GM23338 (cell line): ENCODE measurements around the gene MYLK. TPM values are rescaled to one million over a fixed set of nuclear protein-coding genes. Genes with fewer than 3 reads are reported as not detected.

Source experiments
- ATAC-seq: fragments of 200-7000 bp; cut with Tn5 transposase; 3 replicates; pipeline ENCODE4 v1.9.1; 2020
- DNase-seq: peaks from one replicate; pipeline ENCODE4 v3.0.0-alpha.2; 2015; ENCODE audit warnings: low spot score
- H2AFZ ChIP-seq: fragments of 200-600 bp; sonication (generic); 2 replicates; pipeline ENCODE4 v1.8.0; 2016; ENCODE audit warnings: antibody characterized with exemption, mild to moderate bottlenecking, moderate library complexity
- H3F3A ChIP-seq: fragments of 200-600 bp; sonication (generic); replicated peaks from 2 replicates; pipeline ENCODE4 v1.8.0; 2017; ENCODE audit warnings: antibody characterized with exemption, mixed run types, low read depth
- H3K27ac ChIP-seq: fragments of 200-600 bp; sonication (generic); 2 replicates; pipeline ENCODE4 v1.6.1; 2016; ENCODE audit warnings: low read depth
- H3K27me3 ChIP-seq: fragments of 200-600 bp; sonication (generic); 2 replicates; pipeline ENCODE4 v1.8.0; 2016; ENCODE audit warnings: mild to moderate bottlenecking, mixed run types, moderate library complexity; ENCODE audit not compliant: insufficient read depth
- H3K36me3 ChIP-seq: fragments of 200-600 bp; sonication (generic); 2 replicates; pipeline ENCODE4 v1.8.0; 2016; ENCODE audit warnings: mild to moderate bottlenecking; ENCODE audit not compliant: insufficient read depth
- H3K4me1 ChIP-seq: fragments of 200-600 bp; sonication (generic); 2 replicates; pipeline ENCODE4 v1.8.0; 2016; ENCODE audit warnings: mild to moderate bottlenecking, moderate library complexity; ENCODE audit not compliant: insufficient read depth
- H3K4me2 ChIP-seq: fragments of 200-600 bp; sonication (generic); 2 replicates; pipeline ENCODE4 v1.7.1; 2017; ENCODE audit warnings: mixed run types
- H3K4me3 ChIP-seq: fragments of 200-600 bp; sonication (generic); 2 replicates; pipeline ENCODE4 v1.6.1; 2016; ENCODE audit warnings: mixed run types
- H3K79me2 ChIP-seq: fragments of 200-600 bp; sonication (generic); replicated peaks from 2 replicates; pipeline ENCODE4 v1.8.0; 2017; ENCODE audit warnings: mild to moderate bottlenecking; ENCODE audit not compliant: insufficient read depth
- H3K9me2 ChIP-seq: fragments of 200-600 bp; sonication (generic); 2 replicates; pipeline ENCODE4 v1.8.0; 2017; ENCODE audit not compliant: insufficient read depth
- H4K20me1 ChIP-seq: fragments of 200-600 bp; sonication (generic); replicated peaks from 2 replicates; pipeline ENCODE4 v1.8.0; 2017; ENCODE audit warnings: mild to moderate bottlenecking; ENCODE audit not compliant: insufficient read depth
- H3K27ac Mint-ChIP-seq: 2 replicates; pipeline ENCODE4 v1.8.0; 2020; ENCODE audit warnings: inconsistent platforms, mild to moderate bottlenecking, moderate library complexity, mixed read lengths
- H3K27me3 Mint-ChIP-seq: 3 replicates; pipeline ENCODE4 v1.8.0; 2022; ENCODE audit warnings: low read depth, mild to moderate bottlenecking, moderate library complexity, mixed read lengths, inconsistent platforms; ENCODE audit not compliant: insufficient read depth, poor library complexity
- H3K36me3 Mint-ChIP-seq: 3 replicates; pipeline ENCODE4 v1.8.0; 2021; ENCODE audit warnings: low read depth, mild to moderate bottlenecking, inconsistent platforms, moderate library complexity, mixed read lengths
- H3K4me1 Mint-ChIP-seq: 3 replicates; pipeline ENCODE4 v1.8.0; 2020; ENCODE audit warnings: mild to moderate bottlenecking, inconsistent platforms, mixed read lengths
- H3K4me3 Mint-ChIP-seq: 3 replicates; pipeline ENCODE4 v1.8.0; 2021; ENCODE audit warnings: moderate library complexity, mild to moderate bottlenecking, inconsistent platforms, mixed read lengths
- H3K9me3 Mint-ChIP-seq: 3 replicates; pipeline ENCODE4 v1.8.0; 2020; ENCODE audit warnings: moderate library complexity, mild to moderate bottlenecking, inconsistent platforms, mixed read lengths
- CTCF ChIP-seq, 2 experiments: fragments of 200-600 bp in 1 of 2; sonication (generic) in 1 of 2; conservative IDR thresholded peaks; 2 replicates each; pipeline versions ENCODE4 v1.5.1 to v1.6.1; 2016 to 2017; ENCODE audit warnings: antibody characterized with exemption in 2 of 2, low read depth in 2 of 2, mild to moderate bottlenecking in 2 of 2, moderate library complexity in 1 of 2
- ETS1 ChIP-seq: IDR thresholded peaks from 2 replicates; pipeline ENCODE4 v1.6.1; 2016; ENCODE audit warnings: antibody characterized with exemption
- EZH2 ChIP-seq: fragments of 200-600 bp; sonication (generic); IDR thresholded peaks from one replicate; pipeline ENCODE4 v1.8.0; 2017; ENCODE audit warnings: antibody characterized with exemption, mild to moderate bottlenecking, low read depth; ENCODE audit not compliant: unreplicated experiment
- REST ChIP-seq: IDR thresholded peaks from one replicate; pipeline ENCODE4 v1.6.1; 2018; ENCODE audit warnings: antibody characterized with exemption; ENCODE audit not compliant: unreplicated experiment
- STAT1 ChIP-seq: IDR thresholded peaks from one replicate; pipeline ENCODE4 v1.6.1; 2016; ENCODE audit warnings: antibody characterized with exemption; ENCODE audit not compliant: unreplicated experiment
- ZNF114 ChIP-seq: fragments of 250-450 bp; sonication (Bioruptor Pico); IDR thresholded peaks from 2 replicates; pipeline ENCODE4 v1.5.0; 2020; ENCODE audit warnings: mild to moderate bottlenecking, moderate library complexity
- ZNF331 ChIP-seq: fragments of 250-450 bp; sonication (Bioruptor Pico); IDR thresholded peaks from 2 replicates; pipeline ENCODE4 v1.5.0; 2020; ENCODE audit warnings: low read depth, mild to moderate bottlenecking, moderate library complexity
- polyA plus RNA-seq: library from polyadenylated mRNA; unstranded; fragments of >200 nt; fragmentation: Nextera tagmentation; extraction: Ambion mirVana; gene quantifications from 2 replicates; pipeline ENCODE4 v1.2.1, GENCODE V29; 2016
- total RNA-seq: library from RNA; depleted of rRNA; stranded (reverse); fragments of >200 nt; shearing (Covaris generic); gene quantifications from 2 replicates; pipeline ENCODE4 v1.2.3, GENCODE V29; 2014

Gene MYLK
- total and polyA plus RNA-seq, 2 experiments from 2014 or later: 11.5 to 17.9 TPM

- TF ChIP-seq REST (no peak), ETS1 (no peak), CTCF (conservative IDR thresholded peaks at IDR 0.05; ENCODE audit: low read depth in 2 of 2) (no peak), ZNF114 (CRISPR knock-in tag) (no peak), EZH2 (no peak), STAT1 (no peak), ZNF331 (CRISPR knock-in tag) (no peak)
These were observed 19.4 kb downstream of the MYLK start (continued) for GRCh38 chr3:123864706-123865105.

GRCh38 chr3:123862152-123862551 is 22.0 kb downstream of the MYLK start:
- no peaks in the 10 kb centered on the region for H3K9me3 Mint-ChIP-seq
- Histone ChIP-seq H3K4me2 (no peak overlapping the region), H3K4me1 (no peaks in the 10 kb centered on the region)

More at GRCh38 chr3:123862152-123862551, 22.0 kb downstream of the MYLK start:
- no peaks in the 10 kb centered on the region for H3F3A ChIP-seq
- no peak overlapping the region for H3K27ac ChIP-seq
- no peaks in the 10 kb centered on the region for H3K27me3 ChIP-seq
- no peaks in the 10 kb centered on the region for H3K79me2 ChIP-seq
- DNase-seq: no peak
- H3K36me3 ChIP-seq: no peaks in the 10 kb centered on the region
- 0 out of 2 replicates have a peak, but pooled peaks cover 6% of the 10 kb centered on the region for H3K9me2 ChIP-seq
- Mint-ChIP-seq H3K4me3 (no peak overlapping the region), H3K27ac (no peak overlapping the region), H3K4me1 (peaks cover 4% of the 10 kb centered on the region), H3K27me3 (peaks cover 3% of the 10 kb centered on the region), H3K36me3 (peaks cover 6% of the 10 kb centered on the region; the same call in 2 of the 3 replicates)
- no peak overlapping the region for H2AFZ ChIP-seq
- no peak overlapping the region for H3K4me3 ChIP-seq
- ATAC-seq: no peak
- no peaks in the 10 kb centered on the region for H4K20me1 ChIP-seq
- TF ChIP-seq ZNF114 (CRISPR knock-in tag): no peak
